Forelimb muscle (tissue), 1 donor: ENCODE results near the gene PSG5. TPM values are rescaled to one million over a fixed set of nuclear protein-coding genes. Genes with fewer than 3 reads are reported as not detected.
"Not testable (repeated sequence)": the region's sequence is repeated elsewhere in the genome, so short reads cannot be mapped to it uniquely, and the experiment has no call there.

Experiments
- DNase-seq: peaks from one replicate; pipeline ENCODE4 v3.0.0-alpha.2; 2013; ENCODE audit warnings: low read depth
- polyA plus RNA-seq: library from polyadenylated mRNA; unstranded; fragments of 120-200 nt; gene quantifications from one replicate; pipeline ENCODE4 v1.2.1, GENCODE V29; 2013; ENCODE audit not compliant: insufficient read length

PSG5 gene
- polyA plus RNA-seq, 1 donor: 0.42 TPM

DNA sequence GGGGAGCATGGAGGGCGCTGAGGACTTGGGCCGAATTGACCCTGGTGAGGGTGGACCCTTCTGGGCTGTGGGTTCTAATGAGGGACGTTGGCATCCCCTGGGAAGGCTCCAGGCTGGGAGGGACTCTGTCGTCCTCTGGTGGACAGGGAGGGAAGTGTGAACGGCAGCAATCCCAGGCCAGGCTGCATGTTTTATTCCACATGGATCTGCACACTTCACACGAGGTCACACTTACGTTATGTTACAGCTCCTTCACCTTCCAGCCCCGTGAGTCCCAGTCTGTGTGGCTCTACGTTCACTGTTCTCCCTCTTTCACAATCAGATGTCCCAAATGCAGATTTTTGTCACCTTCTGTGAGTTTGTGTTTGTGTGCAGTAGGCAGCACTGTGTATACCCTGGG, 1.8 kb upstream of the PSG5 start:
- not testable (repeated sequence) for DNase-seq

DNA sequence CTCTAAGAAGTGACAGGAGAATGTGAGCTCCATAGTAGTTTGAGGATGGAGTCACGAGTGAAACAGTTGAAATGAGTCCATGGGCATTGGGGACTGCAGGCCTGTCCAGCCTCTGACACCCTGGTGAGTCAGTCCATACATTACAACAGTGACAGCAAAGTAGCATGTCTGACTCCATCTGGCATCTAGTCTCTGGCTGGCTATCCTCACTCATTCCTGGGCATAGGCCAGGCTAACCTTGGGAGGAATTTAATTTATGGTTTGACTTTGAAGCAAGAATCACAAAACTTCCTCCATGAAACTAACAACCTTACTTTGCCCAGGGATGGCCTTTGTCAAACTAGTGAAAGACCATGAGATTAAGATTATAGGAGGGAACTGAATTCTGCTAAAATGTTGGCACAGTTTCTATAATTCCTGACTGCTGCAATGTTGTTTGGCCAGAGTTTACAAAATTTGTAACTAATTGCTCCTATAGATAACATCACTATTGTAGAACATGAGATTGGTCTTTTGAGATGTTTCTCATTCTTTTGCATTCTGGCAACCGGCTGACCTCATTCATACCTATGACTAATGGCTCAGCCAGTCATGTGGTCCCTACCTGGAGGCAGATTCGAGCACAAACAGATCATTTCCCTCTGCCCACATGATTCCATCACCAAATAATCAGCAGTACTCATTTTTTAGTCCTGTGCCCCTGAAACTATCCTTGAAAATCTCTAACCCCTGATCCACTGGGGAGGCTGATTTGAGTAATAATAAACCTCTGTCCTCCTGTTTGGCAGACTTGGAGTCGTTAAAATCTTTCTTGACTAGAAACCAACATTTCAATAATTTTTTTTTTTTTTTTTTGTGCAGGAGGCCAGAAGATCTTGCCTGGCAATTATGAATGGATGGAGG, 4.2 kb downstream of the PSG5 start:
- DNase-seq: not testable (repeated sequence)

DNA sequence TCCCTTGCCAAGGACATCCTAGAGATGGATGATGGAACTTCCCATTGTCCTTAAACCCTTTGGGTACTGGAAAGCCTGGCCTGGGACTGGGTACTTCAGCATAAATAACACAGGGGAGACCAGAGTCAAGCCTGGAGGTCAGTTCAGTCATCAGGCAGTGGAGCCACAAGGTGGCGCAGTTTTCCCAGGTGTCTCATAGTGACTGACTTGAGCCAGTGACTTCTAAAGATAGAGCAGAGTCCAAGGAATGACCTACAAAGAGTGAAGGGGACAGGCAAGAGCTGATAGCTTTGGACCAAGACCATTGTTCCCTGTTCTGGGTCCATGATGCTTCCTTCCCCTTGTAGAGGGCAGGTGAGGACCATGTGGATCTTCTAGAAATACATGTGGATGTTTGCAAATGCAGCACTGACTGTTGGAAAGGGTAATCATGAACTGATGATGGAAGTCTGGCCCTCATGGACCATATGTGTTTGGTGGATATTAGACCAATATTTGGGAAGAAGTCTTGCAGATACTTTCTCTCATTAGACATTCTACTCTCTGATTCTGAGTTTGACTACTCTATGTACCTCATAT, 6.7 kb downstream of the PSG5 start:
- DNase-seq: not testable (repeated sequence)

DNA sequence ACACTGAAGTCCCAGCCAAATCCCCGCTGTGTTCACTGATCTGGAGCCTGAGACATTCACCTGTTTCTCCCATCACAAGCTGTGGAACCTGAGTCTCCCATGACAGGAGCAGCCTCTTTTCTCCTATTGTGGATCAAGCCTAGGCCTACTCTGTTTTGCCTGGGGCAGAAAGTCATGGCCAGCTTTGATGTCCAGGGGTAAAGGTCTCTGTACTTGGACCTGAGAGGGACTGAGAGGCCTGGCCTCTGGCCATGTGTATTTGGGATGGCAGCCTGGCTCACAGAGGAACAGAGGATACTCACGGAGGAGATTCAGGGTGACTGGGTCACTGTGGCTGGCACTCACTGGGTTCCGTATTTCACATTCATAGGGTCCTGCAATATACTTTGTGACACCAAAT, 7.8 kb downstream of the PSG5 start:
- DNase-seq: not testable (repeated sequence)

DNA sequence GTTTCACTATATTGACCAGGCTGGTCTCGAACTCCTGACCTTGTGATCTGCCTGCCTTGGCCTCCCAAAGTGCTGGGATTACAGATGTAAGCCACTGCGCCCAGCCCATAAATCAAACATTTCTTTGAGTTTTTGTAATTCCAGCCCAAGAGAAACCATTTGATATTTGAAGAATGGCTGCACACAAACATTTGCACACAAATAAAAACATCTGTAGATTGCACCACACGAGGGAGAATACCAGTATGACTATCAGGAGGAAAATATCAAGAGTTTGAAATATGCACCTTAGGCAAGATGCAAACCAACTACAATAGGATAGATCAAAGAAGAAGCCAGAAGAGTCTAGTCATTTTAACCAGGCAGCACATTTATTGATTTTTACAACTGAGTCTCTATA, 20.4 kb downstream of the PSG5 start:
- DNase-seq: not testable (repeated sequence)

DNA sequence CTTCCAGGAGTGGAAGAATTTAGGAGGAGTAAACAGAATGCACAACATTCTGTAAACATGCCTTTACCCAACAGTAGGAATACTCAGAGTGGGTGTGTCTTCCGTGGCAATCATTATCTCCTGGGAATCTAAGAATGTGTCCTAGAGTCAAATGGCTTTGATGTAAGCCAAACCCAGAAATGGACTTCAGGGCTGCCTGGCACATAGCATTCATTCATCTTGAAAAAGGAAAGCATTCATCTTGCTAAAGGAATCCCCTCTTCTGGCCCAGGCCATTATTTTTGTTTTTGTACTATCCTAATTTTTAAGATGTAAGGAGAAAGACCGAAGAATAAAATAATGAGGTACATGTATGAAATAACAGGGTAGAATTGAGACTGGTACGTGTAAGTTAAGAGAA, 23.2 kb downstream of the PSG5 start:
- not testable (repeated sequence) for DNase-seq

DNA sequence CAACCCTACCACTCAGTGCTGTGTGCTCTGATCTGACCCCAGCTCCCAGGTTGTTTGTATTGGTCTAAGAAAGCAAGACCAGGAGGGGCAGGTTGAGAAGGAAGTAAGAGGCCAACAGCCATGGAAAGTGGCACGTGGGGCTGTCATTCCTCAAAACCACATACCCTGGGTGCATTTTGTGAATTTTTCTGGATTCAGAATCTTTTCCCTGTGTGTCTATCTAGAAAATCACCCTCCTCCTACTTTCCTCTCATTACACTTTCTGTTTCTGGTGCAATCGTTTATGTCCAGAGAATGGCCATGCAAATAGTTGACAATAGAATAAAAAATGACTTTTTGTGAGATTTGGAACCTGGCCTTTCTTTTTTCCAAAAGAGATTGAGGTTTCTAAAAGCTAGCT, 24.1 kb downstream of the PSG5 start:
- DNase-seq: not testable (repeated sequence)

DNA sequence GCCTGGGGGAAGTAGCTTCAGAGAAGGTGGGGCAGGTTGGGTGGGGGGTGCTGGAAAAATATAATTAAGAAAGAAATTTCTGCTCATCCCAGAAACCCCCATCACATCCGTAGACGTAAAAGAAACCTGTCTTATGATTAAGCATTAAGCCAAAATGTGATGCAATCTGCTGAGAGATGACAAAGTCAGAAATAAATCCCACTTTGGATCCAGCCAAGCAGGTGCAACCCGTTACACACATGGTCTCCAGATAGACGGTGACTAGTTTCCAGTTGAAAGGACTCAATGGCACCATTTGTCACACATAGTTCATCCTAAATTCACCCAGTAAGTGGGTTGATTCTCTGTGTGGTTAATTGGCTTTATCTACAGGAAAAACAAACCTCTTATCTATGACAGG, 34.1 kb downstream of the PSG5 start:
- DNase-seq: no peak

DNA sequence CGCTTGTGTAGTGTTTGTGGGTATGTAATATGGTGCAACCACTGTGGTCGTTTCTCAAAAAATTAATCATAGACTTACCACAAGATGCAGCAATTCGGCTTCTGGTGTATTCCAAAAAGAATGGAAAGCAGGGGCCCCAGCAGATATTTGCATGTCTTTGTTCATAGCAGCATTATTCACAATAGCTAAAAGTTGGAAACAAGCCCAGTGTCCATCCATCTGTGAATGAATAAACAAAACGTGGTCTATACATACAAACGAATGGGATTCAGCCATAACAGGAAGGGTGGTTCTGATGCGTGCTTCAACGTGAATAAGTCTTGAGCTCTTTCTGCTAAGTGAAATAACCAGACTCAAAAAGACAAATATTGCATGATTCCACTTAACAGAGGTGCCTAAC, 36.5 kb downstream of the PSG5 start:
- DNase-seq: not testable (repeated sequence)

DNA sequence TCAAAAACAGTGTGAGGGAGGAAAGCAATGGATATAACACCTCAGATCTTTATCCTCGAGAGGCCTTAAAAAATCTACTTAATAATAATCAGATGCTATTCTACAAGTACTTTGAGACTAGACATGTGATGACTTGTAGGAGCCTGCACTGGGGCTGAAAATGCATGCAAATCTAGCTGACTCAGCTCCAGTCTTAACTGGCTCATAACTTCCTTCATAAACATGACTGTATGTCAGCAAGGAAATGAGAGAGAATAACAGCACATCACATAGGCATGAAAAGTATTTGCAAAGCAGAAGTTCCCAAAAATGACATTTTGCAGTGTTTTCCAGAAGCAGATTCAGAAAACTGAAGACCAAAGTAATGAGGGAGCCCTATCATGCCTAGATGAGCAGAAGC, 38.1 kb downstream of the PSG5 start:
- DNase-seq: no peak

DNA sequence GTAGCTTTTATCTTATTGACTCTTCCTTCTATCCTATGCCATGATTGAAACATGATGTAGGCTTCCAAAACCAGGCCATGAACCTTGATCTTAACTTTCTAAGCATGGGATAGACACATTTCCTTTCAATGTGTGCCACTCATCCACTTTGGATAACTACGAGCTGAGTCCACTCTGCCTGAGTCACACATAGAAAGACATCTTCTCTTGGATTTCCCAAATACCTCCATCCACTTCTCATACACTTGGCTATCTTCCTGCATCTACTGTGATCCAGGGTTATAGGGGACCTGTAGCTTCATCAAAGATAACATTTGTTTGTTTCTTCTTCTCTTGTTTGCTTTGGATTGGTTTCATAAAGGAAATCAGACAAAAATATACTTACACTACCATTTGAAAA, 44.6 kb downstream of the PSG5 start:
- DNase-seq: not testable (repeated sequence)

DNA sequence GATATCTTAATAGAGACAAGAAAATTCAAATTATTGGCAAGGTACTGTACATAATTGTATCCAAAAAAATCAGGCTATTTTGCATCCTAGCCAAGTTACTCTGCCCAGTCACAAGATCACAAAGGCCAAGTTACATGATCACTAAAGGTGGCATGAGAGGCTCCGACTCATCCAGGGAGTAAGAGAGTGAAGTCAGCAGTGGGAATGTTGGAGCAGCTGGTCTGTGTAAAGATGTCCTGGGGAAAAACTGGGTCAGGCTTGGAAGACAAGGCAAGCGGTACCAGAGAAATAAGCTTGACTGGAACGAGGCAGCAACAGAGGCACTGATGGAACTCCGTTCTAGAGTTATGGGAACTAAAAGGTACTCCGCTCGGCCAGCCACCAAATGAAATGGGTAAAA, 53.6 kb downstream of the PSG5 start:
- DNase-seq: no peak

DNA sequence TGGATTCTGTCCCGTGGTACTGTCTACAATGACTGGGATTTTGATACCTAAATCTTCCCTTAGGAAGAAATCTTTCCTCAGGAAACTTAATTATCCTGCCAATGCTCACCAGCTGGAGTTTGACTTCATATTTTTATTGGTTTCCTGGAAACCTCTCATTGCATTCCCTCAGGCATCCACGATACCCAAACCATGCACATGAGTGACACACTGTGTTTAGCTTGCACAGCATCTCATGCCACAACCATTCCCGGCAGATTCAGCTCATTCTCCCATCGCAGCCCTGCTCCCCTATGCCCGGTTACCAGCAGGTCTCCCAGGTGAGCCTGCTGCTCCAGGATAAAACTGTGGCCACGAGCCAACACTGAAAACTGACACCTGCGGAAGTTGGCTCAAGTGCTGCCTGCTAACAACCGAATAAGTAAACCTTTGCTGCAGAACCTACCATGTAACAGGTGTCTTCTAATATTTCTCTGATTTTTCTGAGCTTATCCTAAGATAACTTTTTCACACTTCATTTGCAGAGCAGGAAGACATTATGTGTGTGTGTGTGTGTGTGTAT, 55.0 kb downstream of the PSG5 start:
- DNase-seq: not testable (repeated sequence)

DNA sequence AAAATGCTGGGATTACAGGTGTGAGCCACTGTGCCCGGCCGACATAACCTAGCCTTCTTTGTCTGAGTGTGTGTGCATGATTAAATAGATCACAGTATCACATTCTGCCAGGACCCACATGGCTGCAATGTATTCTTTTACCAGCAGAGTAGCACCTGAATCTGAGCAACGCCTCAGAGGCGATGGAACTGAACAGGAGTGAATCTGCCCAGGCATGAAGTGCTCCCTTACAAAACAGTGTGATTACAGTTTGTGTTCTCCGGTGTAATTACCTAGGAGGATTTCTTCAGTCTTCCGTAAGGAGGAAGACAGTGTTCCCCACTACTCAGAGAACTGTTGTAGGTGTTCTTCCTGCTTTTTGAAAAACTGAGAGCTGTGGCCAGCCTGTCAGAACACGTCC, 57.1 kb downstream of the PSG5 start:
- DNase-seq: not testable (repeated sequence)

DNA sequence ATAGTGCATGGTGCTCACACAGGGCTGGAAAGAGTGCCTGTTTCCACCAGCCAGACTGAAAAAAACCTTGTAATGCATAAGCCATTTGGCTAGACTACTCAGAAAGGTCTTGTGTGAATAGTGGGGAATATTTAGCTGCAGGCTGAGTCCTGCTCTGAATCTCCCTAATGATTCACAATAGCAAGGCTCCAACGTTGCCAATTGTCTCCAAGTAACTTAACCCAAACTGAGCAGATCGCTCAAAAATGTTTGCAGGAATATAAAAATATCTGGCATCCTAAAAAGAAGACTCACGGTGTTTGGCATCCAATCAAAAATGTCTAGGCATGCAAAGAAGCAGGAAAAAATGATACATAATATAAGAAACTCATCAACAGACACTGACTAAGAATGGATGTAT, 59.0 kb downstream of the PSG5 start:
- DNase-seq: not testable (repeated sequence)

DNA sequence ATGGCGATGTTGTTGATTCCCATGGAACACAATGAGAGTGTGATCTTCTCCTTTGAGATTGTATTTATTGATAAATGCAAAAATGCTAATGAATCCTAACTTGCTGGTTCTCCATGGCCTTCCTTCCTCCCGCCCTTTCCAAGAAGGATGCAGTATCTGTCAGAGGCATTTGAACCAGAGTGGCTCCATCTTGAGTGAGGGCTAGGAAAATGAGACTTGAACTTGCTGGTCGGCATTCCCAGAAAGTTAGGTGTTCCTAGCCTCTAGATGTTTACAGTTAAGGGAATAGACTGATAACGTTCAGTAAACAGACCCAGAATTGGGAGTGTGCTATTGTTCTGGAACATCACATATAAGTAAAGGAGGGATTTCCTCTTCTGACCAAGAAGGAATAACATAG, 59.6 kb downstream of the PSG5 start:
- no peak for DNase-seq

DNA sequence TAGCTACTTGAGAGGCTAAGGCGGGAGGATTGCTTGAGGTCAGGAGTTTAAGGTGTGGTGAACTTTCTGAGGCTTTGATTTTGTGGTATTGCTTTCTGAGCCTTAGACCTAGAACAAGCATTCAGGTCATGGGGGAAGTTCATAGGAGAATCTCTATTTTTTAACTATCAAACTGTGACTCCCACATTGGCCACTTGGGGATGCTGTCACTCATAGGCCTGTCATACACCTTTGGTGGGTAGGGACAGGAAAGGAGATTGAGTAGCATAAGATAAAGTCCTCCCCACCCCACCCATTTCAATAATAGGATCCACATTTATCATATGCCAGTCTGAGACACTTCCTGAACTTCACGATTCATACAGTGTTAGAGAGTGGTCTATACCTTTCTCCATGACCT, 62.0 kb downstream of the PSG5 start:
- no peak for DNase-seq

DNA sequence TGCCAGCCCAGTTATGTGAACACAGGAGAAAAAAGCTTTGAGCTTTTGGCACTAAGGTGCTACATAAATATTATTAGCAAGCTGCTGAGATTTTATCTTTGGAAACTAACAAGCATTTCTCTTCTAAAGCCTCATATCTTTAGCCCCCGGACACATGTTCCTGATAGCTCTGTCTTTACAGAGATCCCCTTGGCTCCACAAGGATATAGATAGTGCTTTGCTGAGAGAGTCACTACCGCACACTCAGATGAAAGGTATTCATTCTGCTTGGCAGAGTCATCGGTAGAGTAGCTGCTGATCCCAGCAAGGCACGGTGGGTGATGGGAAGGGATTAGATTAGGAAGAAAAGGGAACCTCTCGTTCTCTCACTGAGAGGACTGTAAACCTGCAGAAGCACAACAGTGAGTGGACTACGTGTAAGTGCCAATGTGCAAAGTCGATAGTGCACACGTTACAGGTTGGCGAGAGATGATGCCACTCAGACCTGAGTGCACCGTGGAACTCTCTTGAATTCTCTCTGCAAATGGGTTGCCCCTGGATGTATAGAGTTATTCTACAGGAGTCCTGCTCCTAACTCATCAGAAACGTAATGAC, 65.8 kb downstream of the PSG5 start:
- not testable (repeated sequence) for DNase-seq

DNA sequence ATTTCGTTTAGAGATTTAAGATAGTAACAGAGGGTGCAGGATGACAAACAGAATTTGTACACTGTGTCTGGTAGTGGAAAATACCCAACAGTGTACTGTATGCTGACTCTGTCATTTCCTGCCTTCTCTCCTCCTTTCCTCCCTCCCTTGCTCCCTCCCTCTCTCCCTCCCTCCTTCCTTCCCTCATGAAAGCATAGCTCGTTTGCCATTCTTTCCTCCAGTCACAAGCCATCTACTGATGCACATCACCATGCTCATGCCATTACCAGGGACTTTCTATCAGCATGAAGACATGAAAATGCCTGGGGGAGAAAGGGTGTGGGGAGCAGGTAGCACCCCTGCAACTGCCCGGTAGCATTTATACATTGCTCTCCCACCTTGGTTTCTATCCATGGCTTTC, 66.8 kb downstream of the PSG5 start:
- not testable (repeated sequence) for DNase-seq
